ENCODE results near the gene CDH4.

Gene CDH4

DNA sequence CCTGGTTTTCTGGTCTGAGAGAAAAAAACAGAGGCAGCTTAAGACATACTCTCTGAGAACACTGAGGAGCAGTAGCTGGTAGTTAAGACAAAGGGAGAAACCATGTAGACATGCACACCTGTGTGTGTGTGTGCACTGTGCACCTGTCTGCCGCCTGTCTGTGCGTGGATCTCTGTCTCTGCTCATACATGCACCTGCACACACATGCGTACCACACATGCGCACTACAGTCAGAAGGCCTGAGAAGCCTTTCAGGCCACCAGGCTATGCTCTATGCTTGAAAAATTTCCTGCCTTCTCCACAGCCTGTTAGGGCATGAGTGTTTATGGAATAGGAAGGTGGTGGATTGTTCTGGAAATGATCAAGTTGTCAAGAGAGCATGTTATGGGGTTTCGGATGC lies 103.5 kb downstream of the CDH4 start:
- no peak overlapping the region for H2BK12ac ChIP-seq (ENCODE audit: low read length)
- no CpG with 5 or more reads among the region's 5 CpGs for WGBS, 2 donors (ENCODE audit: extremely low coverage in 2 of 2, insufficient read length in 2 of 2, insufficient replicate concordance in 1 of 2)
- H3K9me3 ChIP-seq (replicated peaks in 1 of 2; ENCODE audit: control insufficient read depth in 2 of 2, insufficient read depth in 1 of 2, low read depth in 1 of 2, low read length in 2 of 2): peaks cover 0 to 5% of the 10 kb centered on the region in 2 donors
- no peak overlapping the region for H3K4ac ChIP-seq (ENCODE audit: low read length)
- peaks cover 0 to 3% of the 10 kb centered on the region in 2 donors for H3K36me3 ChIP-seq (replicated peaks in 1 of 2; ENCODE audit: control insufficient read depth in 2 of 2, insufficient read depth in 2 of 2, low read length in 2 of 2)
- H3K9ac ChIP-seq (ENCODE audit: low read depth, low read length, poor library complexity): no peak overlapping the region
- H4K91ac ChIP-seq (ENCODE audit: low read depth, low read length, poor library complexity): no peak overlapping the region
- no peak overlapping the region for H3K18ac ChIP-seq (ENCODE audit: low read length)
- H3K23ac ChIP-seq (ENCODE audit: low read depth, low read length, poor library complexity): no peak overlapping the region
- no peak overlapping the region for H4K8ac ChIP-seq (ENCODE audit: low read depth, low read length)
- no peak overlapping the region for H2AK5ac ChIP-seq (ENCODE audit: low read depth, low read length)
- H3K27me3 ChIP-seq (ENCODE audit: control insufficient read depth in 3 of 3, insufficient read depth in 3 of 3, low read depth in 1 of 3, low read length in 3 of 3): no peaks in the 10 kb centered on the region
- no peak for DNase-seq (ENCODE audit: low spot score)
- no peak overlapping the region for H2AFZ ChIP-seq (ENCODE audit: low read length)
- no peak overlapping the region for H2BK120ac ChIP-seq (ENCODE audit: low read depth, low read length)
- H2BK5ac ChIP-seq (ENCODE audit: low read length): no peak overlapping the region
- peaks cover 7 to 16% of the 10 kb centered on the region in 2 donors for H3K4me1 ChIP-seq (ENCODE audit: control insufficient read depth in 2 of 2, insufficient read depth in 1 of 2, low read depth in 1 of 2, low read length in 2 of 2)
- H3K14ac ChIP-seq (ENCODE audit: low read length): no peak overlapping the region
- no peak overlapping the region for H3K27ac ChIP-seq (replicated peaks; ENCODE audit: low read length)
- H2BK15ac ChIP-seq (ENCODE audit: low read length): no peak overlapping the region
- H3K4me3 ChIP-seq (ENCODE audit: low read length in 2 of 2): no peak overlapping the region
- no peaks in the 10 kb centered on the region for H3K79me1 ChIP-seq (ENCODE audit: low read depth, low read length)
- H3K4me2 ChIP-seq (ENCODE audit: insufficient read depth, low read length, poor library complexity, severe bottlenecking): no peak overlapping the region

GRCh38 chr20:61356196-61356595 lies 104.1 kb downstream of the CDH4 start:
- Histone ChIP-seq H3K79me1 (ENCODE audit: low read depth, low read length) (no peaks in the 10 kb centered on the region), H2BK120ac (ENCODE audit: low read depth, low read length) (no peak overlapping the region), H2BK5ac (ENCODE audit: low read length) (no peak overlapping the region), H2BK12ac (ENCODE audit: low read length) (no peak overlapping the region), H3K9me3 (replicated peaks in 1 of 2; ENCODE audit: control insufficient read depth in 2 of 2, insufficient read depth in 1 of 2, low read depth in 1 of 2, low read length in 2 of 2) (peaks cover 0 to 5% of the 10 kb centered on the region in 2 donors), H3K23ac (ENCODE audit: low read depth, low read length, poor library complexity) (no peak overlapping the region), H2AK5ac (ENCODE audit: low read depth, low read length) (no peak overlapping the region), H3K27ac (replicated peaks; ENCODE audit: low read length) (no peak overlapping the region), H3K36me3 (replicated peaks in 1 of 2; ENCODE audit: control insufficient read depth in 2 of 2, insufficient read depth in 2 of 2, low read length in 2 of 2) (peaks cover 0 to 3% of the 10 kb centered on the region in 2 donors), H3K4me1 (ENCODE audit: control insufficient read depth in 2 of 2, insufficient read depth in 1 of 2, low read depth in 1 of 2, low read length in 2 of 2) (peaks cover 2 to 16% of the 10 kb centered on the region in 2 donors), H3K4ac (ENCODE audit: low read length) (no peak overlapping the region), H3K14ac (ENCODE audit: low read length) (no peak overlapping the region), H3K18ac (ENCODE audit: low read length) (peak overlapping the region; percentile 50), H3K4me3 (ENCODE audit: low read length in 2 of 2) (no peak overlapping the region), H4K91ac (ENCODE audit: low read depth, low read length, poor library complexity) (no peak overlapping the region), H2AFZ (ENCODE audit: low read length) (no peak overlapping the region), H2BK15ac (ENCODE audit: low read length) (no peak overlapping the region), H4K8ac (ENCODE audit: low read depth, low read length) (no peak overlapping the region), H3K9ac (ENCODE audit: low read depth, low read length, poor library complexity) (no peak overlapping the region), H3K27me3 (ENCODE audit: control insufficient read depth in 3 of 3, insufficient read depth in 3 of 3, low read depth in 1 of 3, low read length in 3 of 3) (no peaks in the 10 kb centered on the region), H3K4me2 (ENCODE audit: insufficient read depth, low read length, poor library complexity, severe bottlenecking) (no peak overlapping the region)
- WGBS, 2 donors (ENCODE audit: extremely low coverage in 2 of 2, insufficient read length in 2 of 2, insufficient replicate concordance in 1 of 2): no CpG with 5 or more reads among the region's 7 CpGs
- DNase-seq (ENCODE audit: low spot score): no peak

GRCh38 chr20:61357119-61357518 lies 105.1 kb downstream of the CDH4 start:
- no peak overlapping the region for H4K91ac ChIP-seq (ENCODE audit: low read depth, low read length, poor library complexity)
- no peak overlapping the region for H3K4me3 ChIP-seq (ENCODE audit: low read length in 2 of 2)
- H3K18ac ChIP-seq (ENCODE audit: low read length): peak overlapping the region; percentile 86
- H2BK12ac ChIP-seq (ENCODE audit: low read length): peak overlapping the region; percentile 52
- H3K23ac ChIP-seq (ENCODE audit: low read depth, low read length, poor library complexity): no peak overlapping the region
- H4K8ac ChIP-seq (ENCODE audit: low read depth, low read length): no peak overlapping the region
- WGBS, 2 donors (ENCODE audit: extremely low coverage in 2 of 2, insufficient read length in 2 of 2, insufficient replicate concordance in 1 of 2): no CpG with 5 or more reads among the region's 11 CpGs
- H3K9me3 ChIP-seq (replicated peaks in 1 of 2; ENCODE audit: control insufficient read depth in 2 of 2, insufficient read depth in 1 of 2, low read depth in 1 of 2, low read length in 2 of 2): peaks cover 0 to 5% of the 10 kb centered on the region in 2 donors
- peaks cover 2 to 14% of the 10 kb centered on the region in 2 donors for H3K4me1 ChIP-seq (ENCODE audit: control insufficient read depth in 2 of 2, insufficient read depth in 1 of 2, low read depth in 1 of 2, low read length in 2 of 2)
- no peak overlapping the region for H2BK120ac ChIP-seq (ENCODE audit: low read depth, low read length)
- H3K36me3 ChIP-seq (replicated peaks in 1 of 2; ENCODE audit: control insufficient read depth in 2 of 2, insufficient read depth in 2 of 2, low read length in 2 of 2): peaks cover 0 to 3% of the 10 kb centered on the region in 2 donors
- no peak overlapping the region for H3K4me2 ChIP-seq (ENCODE audit: insufficient read depth, low read length, poor library complexity, severe bottlenecking)
- H3K14ac ChIP-seq (ENCODE audit: low read length): peak overlapping the region; percentile 10
- H3K79me1 ChIP-seq (ENCODE audit: low read depth, low read length): no peaks in the 10 kb centered on the region
- no peak overlapping the region for H2BK5ac ChIP-seq (ENCODE audit: low read length)
- peak overlapping the region; percentile 47 for H2AK5ac ChIP-seq (ENCODE audit: low read depth, low read length)
- no peak overlapping the region for H2AFZ ChIP-seq (ENCODE audit: low read length)
- H3K27me3 ChIP-seq (ENCODE audit: control insufficient read depth in 3 of 3, insufficient read depth in 3 of 3, low read depth in 1 of 3, low read length in 3 of 3): no peaks in the 10 kb centered on the region
- no peak overlapping the region for H3K9ac ChIP-seq (ENCODE audit: low read depth, low read length, poor library complexity)
- H2BK15ac ChIP-seq (ENCODE audit: low read length): peak overlapping the region; percentile 61
- H3K4ac ChIP-seq (ENCODE audit: low read length): peak overlapping the region; percentile 41
- DNase-seq (ENCODE audit: low spot score): no peak
- H3K27ac ChIP-seq (replicated peaks; ENCODE audit: low read length): no peak overlapping the region

DNA sequence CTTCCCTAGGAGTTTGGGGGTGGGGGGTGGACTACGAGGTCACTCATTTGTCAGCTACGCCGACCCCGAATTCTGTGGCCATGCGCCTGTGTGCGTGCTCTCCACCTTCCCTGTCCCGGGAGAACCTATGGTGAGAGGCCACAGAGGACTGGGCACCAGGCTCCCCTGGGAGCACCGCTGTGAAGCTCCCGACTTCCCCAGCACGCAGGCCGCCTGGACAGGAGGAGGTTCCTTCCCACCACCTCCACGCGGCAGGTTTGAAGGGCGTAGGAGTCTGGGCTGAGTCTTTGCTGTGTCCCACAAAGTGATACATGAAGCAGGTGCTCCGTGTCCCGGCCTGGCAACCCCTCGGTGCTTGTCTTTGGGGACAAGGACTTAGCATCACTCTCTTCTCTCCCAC lies 107.2 kb downstream of the CDH4 start:
- no peak overlapping the region for H3K4me2 ChIP-seq (ENCODE audit: insufficient read depth, low read length, poor library complexity, severe bottlenecking)
- H3K27ac ChIP-seq (replicated peaks; ENCODE audit: low read length): no peak overlapping the region
- no peak overlapping the region for H3K4ac ChIP-seq (ENCODE audit: low read length)
- H3K36me3 ChIP-seq (replicated peaks in 1 of 2; ENCODE audit: control insufficient read depth in 2 of 2, insufficient read depth in 2 of 2, low read length in 2 of 2): peaks cover 0 to 3% of the 10 kb centered on the region in 2 donors
- no peak overlapping the region for H2BK12ac ChIP-seq (ENCODE audit: low read length)
- no CpG with 5 or more reads among the region's 17 CpGs for WGBS, 2 donors (ENCODE audit: extremely low coverage in 2 of 2, insufficient read length in 2 of 2, insufficient replicate concordance in 1 of 2)
- H3K9me3 ChIP-seq (replicated peaks in 1 of 2; ENCODE audit: control insufficient read depth in 2 of 2, insufficient read depth in 1 of 2, low read depth in 1 of 2, low read length in 2 of 2): peaks cover 0 to 5% of the 10 kb centered on the region in 2 donors
- H3K14ac ChIP-seq (ENCODE audit: low read length): no peak overlapping the region
- no peak overlapping the region for H2BK120ac ChIP-seq (ENCODE audit: low read depth, low read length)
- H3K4me3 ChIP-seq (ENCODE audit: low read length in 2 of 2): no peak overlapping the region
- no peaks in the 10 kb centered on the region for H3K79me1 ChIP-seq (ENCODE audit: low read depth, low read length)
- H4K8ac ChIP-seq (ENCODE audit: low read depth, low read length): no peak overlapping the region
- H2AFZ ChIP-seq (ENCODE audit: low read length): no peak overlapping the region
- H2AK5ac ChIP-seq (ENCODE audit: low read depth, low read length): no peak overlapping the region
- peaks cover 2 to 8% of the 10 kb centered on the region in 2 donors for H3K4me1 ChIP-seq (ENCODE audit: control insufficient read depth in 2 of 2, insufficient read depth in 1 of 2, low read depth in 1 of 2, low read length in 2 of 2)
- H2BK15ac ChIP-seq (ENCODE audit: low read length): no peak overlapping the region
- no peak overlapping the region for H3K9ac ChIP-seq (ENCODE audit: low read depth, low read length, poor library complexity)
- DNase-seq (ENCODE audit: low spot score): no peak
- H3K23ac ChIP-seq (ENCODE audit: low read depth, low read length, poor library complexity): no peak overlapping the region
- H2BK5ac ChIP-seq (ENCODE audit: low read length): no peak overlapping the region
- H4K91ac ChIP-seq (ENCODE audit: low read depth, low read length, poor library complexity): no peak overlapping the region
- no peaks in the 10 kb centered on the region for H3K27me3 ChIP-seq (ENCODE audit: control insufficient read depth in 3 of 3, insufficient read depth in 3 of 3, low read depth in 1 of 3, low read length in 3 of 3)
- H3K18ac ChIP-seq (ENCODE audit: low read length): no peak overlapping the region
